A673 (cell line): ENCODE measurements around the gene FIGN. TPM values are rescaled to one million over a fixed set of nuclear protein-coding genes. Genes with fewer than 3 reads are reported as not detected.

Experiments
- BruUV-seq: library from RNA; stranded (reverse); fragments of 400-500 nt; replicated peaks from 2 replicates; lab custom pipeline; 2021; lab: Mats Ljungman, UMichigan
- CTCF ChIA-PET: fragments of 300-600 bp; sonication (Branson Sonifier 250); formaldehyde crosslinking; loops from one replicate; lab custom pipeline; 2022; ENCODE audit warnings: antibody characterized with exemption; lab: Charles Lee
- POLR2A ChIA-PET: fragments of 300-600 bp; sonication (Branson Sonifier 250); formaldehyde crosslinking; loops from one replicate; lab custom pipeline; 2022; ENCODE audit warnings: antibody characterized with exemption; ENCODE audit not compliant: low non-redundant PET; lab: Charles Lee
- DNase-seq: peaks from one replicate; pipeline ENCODE4 v3.0.0-alpha.2; 2015; ENCODE audit warnings: low spot score
- H3K27ac ChIP-seq: fragments of 200-600 bp; sonication (generic); 2 replicates; pipeline ENCODE4 v1.5.1; 2016; ENCODE audit warnings: mixed run types, low read depth, mild to moderate bottlenecking, mixed read lengths, antibody characterized with exemption, low read length; ENCODE audit not compliant: poor library complexity, severe bottlenecking
- H3K27me3 ChIP-seq: fragments of 200-600 bp; sonication (generic); replicated peaks from 2 replicates; pipeline ENCODE4 v1.6.1; 2017; ENCODE audit warnings: mixed run types, low read depth, mild to moderate bottlenecking, mixed read lengths, antibody characterized with exemption, low read length; ENCODE audit not compliant: insufficient read depth, poor library complexity
- H3K36me3 ChIP-seq: fragments of 200-600 bp; sonication (generic); 2 replicates; pipeline ENCODE4 v1.6.1; 2016; ENCODE audit warnings: mixed run types, mild to moderate bottlenecking, mixed read lengths, antibody characterized with exemption, low read length; ENCODE audit not compliant: insufficient read depth, poor library complexity, severe bottlenecking
- H3K4me1 ChIP-seq: fragments of 200-600 bp; sonication (generic); 2 replicates; pipeline ENCODE4 v1.6.1; 2017; ENCODE audit warnings: mixed run types, mild to moderate bottlenecking, mixed read lengths, antibody characterized with exemption, low read length; ENCODE audit not compliant: insufficient read depth, poor library complexity, severe bottlenecking
- H3K4me3 ChIP-seq: fragments of 200-600 bp; sonication (generic); 2 replicates; pipeline ENCODE4 v1.5.1; 2016; ENCODE audit warnings: low read depth, mixed run types, mild to moderate bottlenecking, mixed read lengths, low read length; ENCODE audit not compliant: poor library complexity, severe bottlenecking
- H3K9me3 ChIP-seq: fragments of 200-600 bp; sonication (generic); 2 replicates; pipeline ENCODE4 v1.6.1; 2016; ENCODE audit warnings: mixed run types, low read depth, mild to moderate bottlenecking, mixed read lengths, antibody characterized with exemption, low read length; ENCODE audit not compliant: poor library complexity, severe bottlenecking
- CTCF ChIP-seq: fragments of 300-800, 200-600 bp; sonication (generic); conservative IDR thresholded peaks from 2 replicates; pipeline ENCODE4 v1.5.1; 2017; ENCODE audit warnings: low read depth, mild to moderate bottlenecking, antibody characterized with exemption, low read length, moderate library complexity, mixed read lengths
- EZH2 ChIP-seq: fragments of 200-600 bp; sonication (generic); IDR thresholded peaks from 2 replicates; pipeline ENCODE4 v1.6.1; 2017; ENCODE audit warnings: borderline replicate concordance, low read depth, mild to moderate bottlenecking, mixed read lengths, antibody characterized with exemption, low read length; ENCODE audit not compliant: poor library complexity, severe bottlenecking
- intact Hi-C: fragments of 100-400 bp; cut with micrococcal nuclease; formaldehyde crosslinking; loops from one replicate; pipeline ENCODE4 v1.10.0; 2022; ENCODE audit not compliant: unreplicated experiment
- total RNA-seq: library from RNA; stranded (reverse); gene quantifications from 2 replicates; pipeline ENCODE4 v1.2.3, GENCODE V29; 2021

The FIGN gene
- total RNA-seq, 1 experiment from 2014 or later: 0.24 TPM

- intact Hi-C loops: no loop called here
- H3K9me3 ChIP-seq: no peaks in the 10 kb centered on the region
- no peak overlapping the region for H3K4me3 ChIP-seq
- H3K36me3 ChIP-seq: no peaks in the 10 kb centered on the region
- H3K4me1 ChIP-seq: peaks cover 3% of the 10 kb centered on the region
- H3K27me3 ChIP-seq: no peaks in the 10 kb centered on the region
- POLR2A ChIA-PET: no interaction called here
- TF ChIP-seq CTCF (no peak), EZH2 (no peak)
- CTCF ChIA-PET: no interaction called here
- H3K27ac ChIP-seq: no peak overlapping the region
- BruUV-seq: no TSS peak
- DNase-seq: no peak
Measured at GRCh38 chr2:163657281-163657656, 78.5 kb downstream of the FIGN start.

- POLR2A ChIA-PET: no interaction called here
- H3K36me3 ChIP-seq: no peaks in the 10 kb centered on the region
- H3K4me1 ChIP-seq: peaks cover 3% of the 10 kb centered on the region
- H3K27ac ChIP-seq: no peak overlapping the region
- no TSS peak for BruUV-seq
- TF ChIP-seq EZH2: no peak
- TF ChIP-seq CTCF: no peak
- no peak overlapping the region for H3K4me3 ChIP-seq
- H3K9me3 ChIP-seq: no peaks in the 10 kb centered on the region
- H3K27me3 ChIP-seq: no peaks in the 10 kb centered on the region
- CTCF ChIA-PET: no interaction called here
- DNase-seq: no peak
- intact Hi-C loops: no loop called here
Measured at GRCh38 chr2:163656622-163657280, 79.1 kb downstream of the FIGN start.

- DNase-seq: no peak
- H3K4me1 ChIP-seq: peaks cover 3% of the 10 kb centered on the region
- TF ChIP-seq CTCF (no peak), EZH2 (no peak)
- POLR2A ChIA-PET: no interaction called here
- H3K9me3 ChIP-seq: no peaks in the 10 kb centered on the region
- CTCF ChIA-PET: no interaction called here
- H3K27ac ChIP-seq: no peak overlapping the region
- intact Hi-C loops: no loop called here
- no peaks in the 10 kb centered on the region for H3K36me3 ChIP-seq
- no TSS peak for BruUV-seq
- H3K27me3 ChIP-seq: no peaks in the 10 kb centered on the region
- no peak overlapping the region for H3K4me3 ChIP-seq
Measured at GRCh38 chr2:163655667-163656066, 80.1 kb downstream of the FIGN start.
